ENCODE measurements around the gene TTF2. TPM values are rescaled to one million over a fixed set of nuclear protein-coding genes. Genes with fewer than 3 reads are reported as not detected.

TTF2 gene
- total RNA-seq, 1 experiment from 2014 or later = 5.9 TPM

DNA sequence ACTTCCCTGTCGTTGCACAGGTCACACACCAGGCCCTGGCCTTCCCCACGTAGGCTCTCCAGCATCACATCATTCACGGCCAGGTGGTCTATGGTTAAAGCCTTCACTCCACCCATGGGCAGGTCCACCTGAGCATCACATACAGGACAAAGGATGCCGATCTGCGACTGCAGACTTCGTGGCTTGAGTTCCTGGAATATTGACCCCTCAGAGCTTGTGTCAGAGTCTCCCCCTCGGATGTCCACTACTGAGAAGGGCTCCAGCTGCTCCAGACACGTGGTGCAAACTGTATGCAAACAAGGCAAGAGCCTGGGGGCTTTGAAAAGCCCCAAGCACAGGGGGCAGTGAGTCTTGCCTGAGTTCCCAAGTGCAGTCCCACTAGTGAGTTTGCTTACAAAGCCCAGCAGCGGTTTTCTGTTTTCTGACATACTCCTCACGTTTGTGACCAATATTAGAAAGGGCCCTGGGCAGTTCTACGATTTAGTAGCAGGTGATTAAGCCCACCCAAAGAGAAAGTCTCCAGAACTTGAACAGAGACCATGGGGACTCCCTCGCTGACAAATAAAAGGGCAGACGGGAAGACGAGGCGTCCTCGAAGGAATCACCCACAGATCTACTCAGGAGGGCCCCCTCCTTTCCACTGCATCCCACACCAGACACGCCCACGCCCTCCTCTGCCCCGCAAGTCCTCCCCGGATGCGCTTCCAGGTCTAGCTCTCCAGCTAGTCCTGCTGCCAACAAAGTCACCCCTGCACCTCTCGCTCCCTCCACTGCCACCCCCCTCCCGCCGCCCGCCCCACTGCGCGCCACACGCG lies 60.9 kb downstream of the TTF2 start:
- peak; percentile 23 for DNase-seq (ENCODE audit: low spot score)

DNA sequence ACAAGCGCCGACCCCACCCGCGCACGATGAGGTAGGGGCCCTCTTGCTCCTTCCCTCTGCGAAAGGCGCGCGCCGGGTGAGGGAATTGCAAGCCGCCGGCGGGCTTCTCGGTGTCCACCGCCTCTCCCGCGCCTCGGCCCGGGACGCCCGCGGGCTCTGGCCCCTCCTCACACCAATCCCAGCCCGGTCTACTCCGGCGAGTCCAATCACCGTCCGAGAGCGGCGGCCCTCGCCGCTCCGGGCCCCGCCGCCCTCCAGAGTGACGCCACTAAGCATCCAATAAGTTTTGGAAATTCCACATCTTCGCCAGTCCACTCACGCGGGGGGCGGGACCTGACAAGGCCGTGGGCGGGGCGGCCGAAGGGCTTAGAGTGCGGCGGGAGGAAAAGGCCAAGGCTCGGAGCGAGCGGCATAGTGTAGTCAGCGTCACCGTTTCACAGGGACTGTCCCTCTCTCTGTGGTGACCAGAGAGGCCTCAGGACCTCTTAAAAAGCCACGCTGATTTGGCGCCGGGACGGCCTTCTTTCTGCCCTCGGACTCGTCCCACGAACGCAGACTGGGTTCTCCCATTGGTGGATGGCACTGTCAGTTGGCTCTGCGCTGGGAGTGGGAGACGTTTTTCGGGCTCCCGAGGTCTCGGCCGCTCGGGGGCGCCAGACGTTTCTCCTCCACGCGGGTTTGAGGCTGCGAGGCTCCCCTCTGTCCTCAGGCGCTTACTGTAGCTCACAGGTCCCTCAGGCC lies 61.6 kb downstream of the TTF2 start, which contains the start of gene TRIM45:
TRIM45 (minus strand) TSS at position 161 of the 741 bp plus-strand sequence. CDS start 548 bp downstream, outside the sequence.
- peak; percentile 83 for DNase-seq (ENCODE audit: low spot score)

DNA sequence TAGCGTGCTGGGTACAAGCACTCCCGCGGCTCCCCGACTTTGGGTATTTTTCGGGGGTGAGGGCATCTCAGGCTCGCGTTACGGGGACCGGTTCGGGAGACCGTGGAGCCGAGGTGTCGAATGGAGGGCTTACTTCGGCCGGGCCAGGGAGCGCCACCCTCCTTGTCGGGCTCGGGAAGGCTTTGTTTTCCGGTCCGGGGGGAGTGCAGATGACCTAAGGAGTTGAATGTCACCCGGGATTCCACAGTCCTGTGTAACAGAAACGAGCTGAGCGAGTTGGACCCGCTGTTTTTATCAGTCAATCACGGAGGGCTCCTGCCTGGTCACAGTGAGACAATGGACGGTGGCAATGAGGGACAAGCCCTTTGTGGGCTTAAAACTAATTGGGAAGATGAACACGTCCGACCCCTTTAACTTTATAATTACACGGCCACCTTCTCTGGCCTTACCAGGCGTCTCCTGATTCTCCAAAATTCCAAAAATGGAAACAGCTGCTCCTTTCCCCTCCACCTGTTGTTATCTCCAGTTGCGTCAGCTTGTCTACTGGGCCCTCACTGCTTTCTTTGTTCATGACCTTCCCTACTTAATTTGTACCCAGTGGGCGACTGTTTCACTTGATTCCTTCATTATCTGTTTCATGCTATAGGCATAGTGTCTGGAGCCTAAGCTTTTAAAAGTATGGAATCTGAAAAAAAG lies 62.4 kb downstream of the TTF2 start:
- DNase-seq (ENCODE audit: low spot score) = no peak

- DNase-seq (ENCODE audit: low spot score) = no peak
These were observed 63.1 kb downstream of the TTF2 start for GRCh38 chr1:117123274-117123673.

DNA sequence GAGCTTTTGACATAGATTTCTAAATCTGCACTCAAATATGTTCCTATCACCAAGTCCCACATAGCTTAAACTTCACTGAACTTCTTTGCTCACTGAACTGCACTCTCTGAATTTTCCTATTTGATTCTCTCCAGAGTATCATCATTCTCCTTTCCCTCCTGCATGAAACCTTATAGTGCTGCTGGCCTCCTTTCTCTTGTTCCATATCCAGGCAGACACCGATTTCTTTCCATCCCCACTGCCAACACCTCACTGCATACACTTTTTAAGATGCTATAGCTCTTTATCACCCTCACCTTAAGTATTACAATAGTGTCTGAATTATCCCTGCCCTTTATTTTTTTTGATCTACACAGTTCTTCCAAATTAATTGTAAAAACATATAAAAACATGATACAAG lies 64.5 kb downstream of the TTF2 start:
- no peak for DNase-seq (ENCODE audit: low spot score)

DNA sequence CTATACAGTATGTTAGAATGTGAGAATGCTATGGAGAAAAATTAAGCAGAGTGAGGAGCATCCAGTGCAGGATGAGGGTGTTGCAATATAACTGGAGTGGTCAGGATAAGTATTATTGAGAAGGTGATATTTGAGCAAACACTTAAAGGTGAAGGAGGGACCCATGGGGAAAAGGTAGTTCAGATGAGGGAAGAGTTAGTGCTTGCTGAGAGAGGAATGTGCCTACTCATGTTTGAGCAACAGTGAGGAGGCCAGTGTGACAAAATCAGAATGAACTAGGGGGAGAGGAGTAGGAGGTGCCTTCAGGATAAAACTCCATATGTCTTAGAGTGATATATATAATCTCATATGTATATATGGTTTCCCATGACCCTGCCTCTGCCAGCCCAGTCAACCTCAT lies 67.7 kb downstream of the TTF2 start:
- no peak for DNase-seq (ENCODE audit: low spot score)

GRCh38 chr1:117128323-117129079 lies 68.4 kb downstream of the TTF2 start:
- DNase-seq (ENCODE audit: low spot score) = peak; percentile 10

DNA sequence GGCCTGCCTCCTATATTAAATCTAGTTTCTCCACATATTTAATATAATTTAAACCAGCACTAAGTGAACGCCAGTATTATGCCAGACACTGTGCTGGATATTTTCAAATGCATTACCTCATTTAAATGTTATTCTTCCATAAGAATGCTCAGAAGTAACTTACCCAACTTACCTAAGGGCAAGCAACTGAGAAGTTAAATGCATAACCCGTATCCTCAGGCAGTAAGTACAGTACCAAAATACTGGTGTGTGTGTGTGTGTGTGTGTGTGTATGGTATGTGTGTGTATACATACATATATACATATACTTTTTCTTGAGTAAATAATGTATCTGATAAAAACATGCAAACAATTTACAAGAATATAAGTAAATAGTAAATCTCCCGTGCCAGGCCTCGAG lies 70.4 kb downstream of the TTF2 start:
- no peak for DNase-seq (ENCODE audit: low spot score)

- DNase-seq (ENCODE audit: low spot score) = no peak
These were observed 75.2 kb downstream of the TTF2 start for GRCh38 chr1:117135329-117135728.

- DNase-seq (ENCODE audit: low spot score) = no peak
These were observed 76.6 kb downstream of the TTF2 start for GRCh38 chr1:117136749-117137148.

GRCh38 chr1:117137281-117137855 lies 77.2 kb downstream of the TTF2 start:
- DNase-seq (ENCODE audit: low spot score) = no peak

DNA sequence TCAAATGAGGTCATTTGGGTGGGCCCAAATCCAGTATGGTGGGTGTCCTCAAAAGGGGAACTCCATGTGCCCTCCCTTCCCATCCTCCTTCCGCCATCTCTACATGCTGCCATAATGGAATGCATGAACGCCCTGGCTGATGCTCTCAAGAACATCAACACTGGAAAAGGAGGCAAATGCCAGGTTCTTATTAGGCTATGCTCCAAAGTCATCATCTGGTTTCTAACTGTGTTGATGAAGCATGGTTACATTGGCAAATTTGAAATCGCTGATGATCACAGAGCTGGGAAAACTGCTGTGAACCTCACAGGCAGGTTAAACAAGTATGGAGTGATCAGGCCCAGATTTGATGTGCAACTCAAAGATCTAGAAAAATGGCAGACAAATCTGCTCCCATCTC lies 78.0 kb downstream of the TTF2 start:
- DNase-seq (ENCODE audit: low spot score) = no peak

DNA sequence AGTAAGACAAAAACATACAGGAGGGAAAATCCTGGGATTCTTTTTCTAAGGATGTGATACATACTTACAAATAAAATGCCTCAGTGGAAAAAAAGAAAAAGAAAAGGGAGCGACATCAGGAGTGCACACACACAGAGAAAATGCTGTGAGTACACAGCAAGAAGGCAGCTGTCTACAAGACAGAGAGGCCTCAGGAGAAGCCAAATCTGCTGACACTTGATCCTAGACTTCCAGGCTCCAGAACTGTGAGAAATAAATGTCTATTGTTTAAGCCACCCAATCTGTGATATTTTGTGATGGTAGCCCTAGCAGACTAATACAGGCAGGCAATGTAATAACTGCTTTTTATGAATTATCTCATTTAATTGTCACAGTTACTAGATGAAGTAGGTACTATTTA lies 78.4 kb downstream of the TTF2 start:
- DNase-seq (ENCODE audit: low spot score) = no peak

DNA sequence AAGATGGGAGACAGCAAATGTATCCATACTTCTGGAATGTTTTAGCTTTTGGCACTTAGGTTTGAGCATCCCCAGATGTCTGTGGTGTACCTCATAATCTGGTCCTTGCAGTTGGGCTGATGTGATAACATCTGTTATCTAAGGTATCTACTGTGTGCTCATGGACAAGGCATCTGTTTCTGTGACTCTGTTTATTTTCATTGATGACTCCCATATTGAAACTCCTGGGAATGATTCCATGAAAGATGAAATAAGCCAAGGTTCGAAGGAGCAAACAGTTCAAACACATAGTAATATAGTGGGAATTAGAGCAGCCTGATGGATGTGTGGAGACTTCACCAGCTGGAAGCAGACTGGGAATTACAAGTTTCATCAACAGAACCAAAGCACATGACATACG lies 82.1 kb downstream of the TTF2 start:
- no peak for DNase-seq (ENCODE audit: low spot score)

- no peak for DNase-seq (ENCODE audit: low spot score)
These were observed 83.0 kb downstream of the TTF2 start for GRCh38 chr1:117143172-117143571.

DNA sequence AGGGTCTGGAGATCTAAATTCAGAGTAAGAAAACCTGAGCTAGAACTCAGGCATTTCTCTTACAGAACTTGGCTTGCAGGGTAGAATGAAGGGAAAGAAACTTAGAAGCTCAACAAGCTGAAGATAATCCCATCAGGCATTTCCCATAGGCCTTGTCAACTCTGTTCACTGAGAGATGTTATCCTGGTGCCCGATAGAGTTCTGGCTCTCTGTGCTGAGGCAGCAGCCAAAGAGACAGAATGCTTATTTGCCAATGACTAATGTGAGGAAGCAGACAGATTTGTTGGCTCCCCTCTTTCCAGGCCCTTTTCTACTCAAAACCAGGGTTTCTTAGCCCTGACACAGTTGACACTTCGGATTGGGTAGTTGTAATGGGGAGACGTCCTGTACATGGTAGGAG lies 83.7 kb downstream of the TTF2 start:
- DNase-seq (ENCODE audit: low spot score) = no peak

GRCh38 chr1:117146072-117146471 lies 85.9 kb downstream of the TTF2 start:
- no peak for DNase-seq (ENCODE audit: low spot score)

DNA sequence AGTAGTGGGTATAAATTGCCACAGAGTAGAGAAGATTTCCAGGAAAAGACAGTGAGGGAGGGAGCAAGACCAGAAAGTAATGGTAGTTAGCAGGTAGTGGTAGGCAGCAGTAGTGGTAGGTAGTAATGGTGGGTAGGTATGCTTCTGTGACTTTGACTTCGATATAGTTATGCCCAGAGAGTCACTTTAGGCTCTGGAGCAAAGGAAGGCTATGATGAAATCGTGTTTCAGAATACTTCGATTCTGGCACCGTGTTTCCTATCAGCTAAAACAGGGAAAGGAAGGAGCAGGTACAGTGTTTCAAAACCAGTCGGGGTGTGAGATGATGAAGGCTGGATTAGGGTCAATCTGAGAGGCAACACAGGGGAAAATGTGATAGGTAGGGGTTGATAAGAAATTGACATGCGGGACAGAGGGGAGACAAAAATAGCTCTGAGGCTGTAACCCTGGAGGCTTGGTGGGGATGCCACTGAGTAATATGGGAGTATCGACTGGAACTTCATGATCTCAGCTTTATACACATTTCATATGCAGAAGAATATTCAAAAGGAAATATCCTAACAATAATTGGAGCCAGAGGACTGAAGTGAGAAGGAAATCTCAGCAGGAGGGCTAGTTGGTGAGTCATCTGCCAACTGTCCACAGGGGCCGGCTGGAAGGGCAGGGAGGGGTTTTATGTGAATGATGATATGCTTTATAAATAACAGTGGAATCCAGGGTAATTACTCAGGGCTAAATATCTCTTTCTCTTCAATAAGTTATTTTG lies 86.6 kb downstream of the TTF2 start:
- peak; percentile 27 for DNase-seq (ENCODE audit: low spot score)

DNA sequence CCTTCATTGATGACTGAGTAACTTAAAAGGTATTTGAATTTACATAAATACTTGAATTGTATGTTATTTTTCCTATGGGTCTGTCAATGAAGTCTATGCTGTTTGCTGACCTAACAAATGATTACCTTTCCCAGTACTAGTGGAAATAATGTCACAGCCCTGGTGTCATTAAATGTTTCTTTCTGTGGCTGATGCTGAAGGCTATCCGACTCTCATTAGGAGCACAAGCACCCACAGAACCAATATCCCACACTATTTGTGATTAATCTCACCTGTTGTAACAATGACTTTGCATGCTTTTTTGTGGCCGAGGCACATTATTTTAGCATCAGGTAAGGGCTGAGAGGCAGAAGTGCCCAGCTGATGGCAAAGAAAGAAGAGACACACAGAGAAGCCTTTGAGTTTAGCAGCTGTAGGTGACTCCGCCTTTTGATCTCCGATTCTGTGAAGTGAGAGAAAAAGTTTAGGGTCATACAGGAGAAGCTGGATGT lies 87.3 kb downstream of the TTF2 start:
- no peak for DNase-seq (ENCODE audit: low spot score)

- peak; percentile 31 for DNase-seq (ENCODE audit: low spot score)
These were observed 87.9 kb downstream of the TTF2 start for GRCh38 chr1:117147856-117148588.

All from H4 (cell line).